GM21367 (cell line): ENCODE measurements around the gene PHACTR3.
A peak's percentile ranks its signal among the peaks of the same experiment; 100 is the strongest.
"Not testable (repeated sequence)": the region's sequence is repeated elsewhere in the genome, so short reads cannot be mapped to it uniquely, and the experiment has no call there.

Source experiments
- ATAC-seq: cut with Tn5 transposase; IDR thresholded peaks from one replicate; pipeline ENCODE4 v1.9.1; 2021; ENCODE audit not compliant: unreplicated experiment

PHACTR3 gene

GRCh38 chr20:59837623-59838394 lies 233.5 kb downstream of the PHACTR3 start:
- peak; percentile 68 for ATAC-seq

GRCh38 chr20:59839400-59839799 lies 235.1 kb downstream of the PHACTR3 start:
- ATAC-seq = no peak

- ATAC-seq = no peak
These were observed 241.1 kb downstream of the PHACTR3 start for GRCh38 chr20:59845472-59845871.

- no peak for ATAC-seq
These were observed 243.8 kb downstream of the PHACTR3 start for GRCh38 chr20:59848182-59848581.

- no peak for ATAC-seq
These were observed 245.8 kb downstream of the PHACTR3 start for GRCh38 chr20:59850018-59850641.

GRCh38 chr20:59856526-59856925 lies 252.2 kb downstream of the PHACTR3 start:
- not testable (repeated sequence) for ATAC-seq

GRCh38 chr20:59856941-59857340 lies 252.6 kb downstream of the PHACTR3 start:
- ATAC-seq = not testable (repeated sequence)

GRCh38 chr20:59857966-59858365 lies 253.6 kb downstream of the PHACTR3 start:
- ATAC-seq = no peak

- no peak for ATAC-seq
These were observed 254.1 kb downstream of the PHACTR3 start for GRCh38 chr20:59858425-59858824.

GRCh38 chr20:59861401-59861800 lies 257.1 kb downstream of the PHACTR3 start:
- no peak for ATAC-seq

GRCh38 chr20:59863058-59863457 lies 258.7 kb downstream of the PHACTR3 start:
- no peak for ATAC-seq

GRCh38 chr20:59864726-59865125 lies 260.4 kb downstream of the PHACTR3 start:
- ATAC-seq = no peak

- no peak for ATAC-seq
These were observed 262.0 kb downstream of the PHACTR3 start for GRCh38 chr20:59866338-59866737.

GRCh38 chr20:59871096-59871495 lies 266.8 kb downstream of the PHACTR3 start:
- ATAC-seq = no peak

- ATAC-seq = no peak
These were observed 269.1 kb downstream of the PHACTR3 start for GRCh38 chr20:59873409-59873808.

- no peak for ATAC-seq
These were observed 275.9 kb downstream of the PHACTR3 start for GRCh38 chr20:59880198-59880597.

GRCh38 chr20:59884494-59884893 lies 280.2 kb downstream of the PHACTR3 start:
- ATAC-seq = no peak

- ATAC-seq = no peak
These were observed 283.7 kb downstream of the PHACTR3 start for GRCh38 chr20:59888050-59888449.

GRCh38 chr20:59890035-59890434 lies 285.7 kb downstream of the PHACTR3 start:
- not testable (repeated sequence) for ATAC-seq

- ATAC-seq = no peak
These were observed 287.2 kb downstream of the PHACTR3 start for GRCh38 chr20:59891581-59891980.

- ATAC-seq = no peak
These were observed 291.6 kb downstream of the PHACTR3 start for GRCh38 chr20:59895908-59896307.
